Cardiac muscle cell (in vitro differentiated cells and primary cell): Measurements from ENCODE around the gene AKR1E2. TPM values are rescaled to one million over a fixed set of nuclear protein-coding genes. Genes with fewer than 3 reads are reported as not detected.
"Not testable (repeated sequence)": the region's sequence is repeated elsewhere in the genome, so short reads cannot be mapped to it uniquely, and the experiment has no call there.

Experiments
- DNase-seq, 2 donors: peaks; one replicate each; pipeline versions ENCODE4 v3.0.0 to v3.0.0-alpha.2; 2010 to 2017; ENCODE audit warnings: low read depth in 1 of 2, low spot score in 1 of 2
- H3K27ac ChIP-seq: fragments of 200-600 bp; sonication (generic); 2 replicates; pipeline ENCODE4 v1.5.1; 2016
- H3K27me3 ChIP-seq: fragments of 200-600 bp; sonication (generic); 2 replicates; pipeline ENCODE4 v1.6.0; 2016; ENCODE audit warnings: control low read depth
- H3K36me3 ChIP-seq: fragments of 200-600 bp; sonication (generic); 2 replicates; pipeline ENCODE4 v1.5.1; 2016; ENCODE audit warnings: control low read depth
- H3K4me1 ChIP-seq: fragments of 200-600 bp; sonication (generic); 2 replicates; pipeline ENCODE4 v1.8.1; 2017; ENCODE audit warnings: low read depth, mild to moderate bottlenecking, mixed run types
- H3K4me3 ChIP-seq: fragments of 200-600 bp; sonication (generic); 2 replicates; pipeline ENCODE4 v1.5.1; 2016; ENCODE audit warnings: mild to moderate bottlenecking
- H3K9me3 ChIP-seq: fragments of 200-600 bp; sonication (generic); 2 replicates; pipeline ENCODE4 v1.5.1; 2017; ENCODE audit warnings: low read depth, mild to moderate bottlenecking, control low read depth
- CTCF ChIP-seq: IDR thresholded peaks from 2 replicates; pipeline ENCODE4 v1.5.1; 2012; ENCODE audit warnings: low read depth, mild to moderate bottlenecking, low read length
- polyA plus RNA-seq: library from polyadenylated mRNA; unstranded; fragments of >200 nt; fragmentation: Nextera tagmentation; extraction: Ambion mirVana; gene quantifications from 2 replicates; pipeline ENCODE4 v1.2.1, GENCODE V29; 2016
- total RNA-seq: library from RNA; depleted of rRNA; stranded (reverse); fragments of >200 nt; gene quantifications from 2 replicates; pipeline ENCODE4 v1.2.3, GENCODE V29; 2016

Gene AKR1E2
- total and polyA plus RNA-seq, 2 experiments from 2014 or later = 0.68 to 6.6 TPM

DNA sequence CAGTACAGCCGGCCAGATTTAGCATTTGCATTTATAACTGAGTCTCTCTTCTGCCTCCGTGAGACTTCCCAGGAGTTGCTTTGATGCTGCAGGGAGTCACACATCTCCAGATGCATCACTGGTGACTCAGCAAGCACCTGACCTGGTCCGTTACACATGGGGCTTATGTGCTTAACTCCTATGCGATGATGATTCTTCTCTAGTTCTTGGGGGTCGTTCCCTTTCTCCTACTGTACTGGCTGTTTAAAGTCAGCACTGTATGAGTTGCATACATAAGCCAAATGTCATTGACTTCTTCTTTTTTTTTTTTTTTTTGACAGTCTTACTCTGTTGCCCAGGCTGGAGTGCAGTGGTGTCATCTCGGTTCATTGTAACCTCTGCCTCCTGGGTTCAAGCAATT is 13.0 kb upstream of the AKR1E2 start:
- no peaks in the 10 kb centered on the region for H3K36me3 ChIP-seq
- H3K9me3 ChIP-seq = no peaks in the 10 kb centered on the region
- H3K4me3 ChIP-seq = no peak overlapping the region
- no peaks in the 10 kb centered on the region for H3K4me1 ChIP-seq
- no peak for TF ChIP-seq CTCF
- H3K27ac ChIP-seq = no peak overlapping the region
- peak in 1 of 2 donors; percentile 46 for DNase-seq
- H3K27me3 ChIP-seq = no peaks in the 10 kb centered on the region

DNA sequence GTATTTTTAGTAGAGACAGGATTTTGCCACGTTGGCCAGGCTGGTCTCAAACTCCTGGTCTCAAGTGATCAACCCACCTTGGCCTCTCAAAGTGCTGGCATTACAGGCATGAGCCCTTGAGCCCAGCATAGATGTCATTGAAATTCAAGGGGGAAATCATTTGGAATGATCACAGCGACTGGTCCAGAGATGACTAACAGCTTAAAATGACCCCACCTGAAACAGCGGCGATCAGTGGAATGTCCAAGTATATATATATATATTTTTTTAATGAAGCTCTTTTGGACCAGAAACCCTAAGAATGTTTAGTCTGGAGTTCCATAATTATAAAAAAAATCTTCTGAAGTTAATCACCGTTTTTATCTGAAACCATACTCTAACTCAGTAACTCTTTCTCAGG is 12.5 kb upstream of the AKR1E2 start:
- Histone ChIP-seq H3K4me1 (no peaks in the 10 kb centered on the region), H3K27ac (no peak overlapping the region), H3K36me3 (no peaks in the 10 kb centered on the region), H3K4me3 (no peak overlapping the region), H3K9me3 (no peaks in the 10 kb centered on the region), H3K27me3 (no peaks in the 10 kb centered on the region)
- no peak for DNase-seq
- no peak for TF ChIP-seq CTCF

DNA sequence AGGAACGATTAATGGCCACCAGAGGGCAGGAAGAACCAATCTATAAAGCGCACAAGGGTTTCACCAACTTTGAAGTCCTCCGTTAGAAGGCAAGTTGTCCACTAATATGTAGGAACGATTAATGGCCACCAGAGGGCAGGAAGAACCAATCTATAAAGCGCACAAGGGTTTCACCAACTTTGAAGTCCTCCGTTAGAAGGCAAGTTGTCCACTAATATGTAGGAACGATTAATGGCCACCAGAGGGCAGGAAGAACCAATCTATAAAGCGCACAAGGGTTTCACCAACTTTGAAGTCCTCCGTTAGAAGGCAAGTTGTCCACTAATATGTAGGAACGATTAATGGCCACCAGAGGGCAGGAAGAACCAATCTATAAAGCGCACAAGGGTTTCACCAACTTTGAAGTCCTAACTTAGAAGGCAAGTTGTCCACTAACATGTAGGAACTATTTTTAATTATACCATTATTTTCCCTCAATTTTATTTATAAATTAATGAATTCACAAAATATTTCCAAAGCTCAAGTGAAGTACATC is 10.3 kb upstream of the AKR1E2 start:
- H3K4me3 ChIP-seq, H3K36me3 ChIP-seq, H3K27ac ChIP-seq, H3K4me1 ChIP-seq, H3K27me3 ChIP-seq, H3K9me3 ChIP-seq: not testable (repeated sequence)
- peak in 1 of 2 donors; percentile 52 for DNase-seq
- peak; percentile 43 for TF ChIP-seq CTCF

DNA sequence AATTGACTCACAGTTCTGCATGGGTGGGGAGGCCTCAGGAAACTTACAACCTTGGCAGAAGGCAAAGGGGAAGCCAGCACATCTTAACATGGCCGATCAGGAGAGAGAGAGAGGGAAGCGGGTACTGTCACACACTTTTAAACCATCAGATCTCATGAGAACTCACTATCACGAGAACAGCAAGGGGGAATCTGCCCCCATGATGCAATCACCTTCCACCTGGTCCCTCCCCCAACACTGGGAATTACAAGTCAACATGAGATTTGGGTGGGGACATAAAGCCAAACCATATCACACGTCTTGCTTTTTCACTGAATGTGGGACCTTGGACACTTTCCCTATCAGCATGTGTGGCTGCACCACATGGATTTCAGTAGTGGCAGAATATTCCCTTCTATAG is 9.0 kb upstream of the AKR1E2 start:
- no peak for TF ChIP-seq CTCF
- Histone ChIP-seq H3K4me1 (peaks cover 7% of the 10 kb centered on the region), H3K4me3 (no peak overlapping the region), H3K9me3 (no peaks in the 10 kb centered on the region), H3K36me3 (no peaks in the 10 kb centered on the region), H3K27me3 (no peaks in the 10 kb centered on the region), H3K27ac (no peak overlapping the region)
- DNase-seq = no peak

DNA sequence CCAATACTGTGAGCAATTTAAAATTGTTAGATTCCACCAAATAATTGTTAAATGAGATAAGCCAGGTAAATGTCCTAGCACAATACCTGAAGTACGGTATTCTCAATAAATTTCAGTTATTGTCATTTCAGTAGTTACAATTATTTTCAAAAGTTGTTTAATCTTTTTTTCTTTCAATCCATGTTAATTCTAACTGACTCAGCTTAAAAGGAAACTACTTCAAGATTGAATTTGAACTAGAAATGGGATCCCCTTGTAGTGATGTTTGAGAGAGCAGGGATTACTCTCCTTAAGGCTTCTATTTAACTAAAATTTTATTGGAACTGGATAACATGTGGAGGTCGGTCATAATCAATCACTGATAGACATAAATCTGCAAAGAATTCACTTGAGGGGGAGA is 6.9 kb upstream of the AKR1E2 start:
- H3K4me3 ChIP-seq = no peak overlapping the region
- peaks cover 10% of the 10 kb centered on the region for H3K4me1 ChIP-seq
- no peak for TF ChIP-seq CTCF
- no peaks in the 10 kb centered on the region for H3K27me3 ChIP-seq
- H3K9me3 ChIP-seq = no peaks in the 10 kb centered on the region
- no peak overlapping the region for H3K27ac ChIP-seq
- DNase-seq = no peak
- H3K36me3 ChIP-seq = no peaks in the 10 kb centered on the region

- no peak overlapping the region for H3K4me3 ChIP-seq
- DNase-seq = no peak
- H3K36me3 ChIP-seq = no peaks in the 10 kb centered on the region
- H3K9me3 ChIP-seq = no peaks in the 10 kb centered on the region
- H3K27ac ChIP-seq = no peak overlapping the region
- no peaks in the 10 kb centered on the region for H3K27me3 ChIP-seq
- TF ChIP-seq CTCF = no peak
- H3K4me1 ChIP-seq = peaks cover 10% of the 10 kb centered on the region
Measured at GRCh38 chr10:4819707-4820106, 6.3 kb upstream of the AKR1E2 start.
